NK-92 (cell line): ENCODE results near the gene ATF6.
"Not testable (repeated sequence)": the region's sequence is repeated elsewhere in the genome, so short reads cannot be mapped to it uniquely, and the experiment has no call there.

Source experiments
- DNase-seq: peaks from one replicate; lab custom pipeline; 2025; ENCODE audit not compliant: unreplicated experiment; lab: John Stamatoyannopoulos, UW

Gene ATF6, protein sequence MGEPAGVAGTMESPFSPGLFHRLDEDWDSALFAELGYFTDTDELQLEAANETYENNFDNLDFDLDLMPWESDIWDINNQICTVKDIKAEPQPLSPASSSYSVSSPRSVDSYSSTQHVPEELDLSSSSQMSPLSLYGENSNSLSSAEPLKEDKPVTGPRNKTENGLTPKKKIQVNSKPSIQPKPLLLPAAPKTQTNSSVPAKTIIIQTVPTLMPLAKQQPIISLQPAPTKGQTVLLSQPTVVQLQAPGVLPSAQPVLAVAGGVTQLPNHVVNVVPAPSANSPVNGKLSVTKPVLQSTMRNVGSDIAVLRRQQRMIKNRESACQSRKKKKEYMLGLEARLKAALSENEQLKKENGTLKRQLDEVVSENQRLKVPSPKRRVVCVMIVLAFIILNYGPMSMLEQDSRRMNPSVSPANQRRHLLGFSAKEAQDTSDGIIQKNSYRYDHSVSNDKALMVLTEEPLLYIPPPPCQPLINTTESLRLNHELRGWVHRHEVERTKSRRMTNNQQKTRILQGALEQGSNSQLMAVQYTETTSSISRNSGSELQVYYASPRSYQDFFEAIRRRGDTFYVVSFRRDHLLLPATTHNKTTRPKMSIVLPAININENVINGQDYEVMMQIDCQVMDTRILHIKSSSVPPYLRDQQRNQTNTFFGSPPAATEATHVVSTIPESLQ

DNA sequence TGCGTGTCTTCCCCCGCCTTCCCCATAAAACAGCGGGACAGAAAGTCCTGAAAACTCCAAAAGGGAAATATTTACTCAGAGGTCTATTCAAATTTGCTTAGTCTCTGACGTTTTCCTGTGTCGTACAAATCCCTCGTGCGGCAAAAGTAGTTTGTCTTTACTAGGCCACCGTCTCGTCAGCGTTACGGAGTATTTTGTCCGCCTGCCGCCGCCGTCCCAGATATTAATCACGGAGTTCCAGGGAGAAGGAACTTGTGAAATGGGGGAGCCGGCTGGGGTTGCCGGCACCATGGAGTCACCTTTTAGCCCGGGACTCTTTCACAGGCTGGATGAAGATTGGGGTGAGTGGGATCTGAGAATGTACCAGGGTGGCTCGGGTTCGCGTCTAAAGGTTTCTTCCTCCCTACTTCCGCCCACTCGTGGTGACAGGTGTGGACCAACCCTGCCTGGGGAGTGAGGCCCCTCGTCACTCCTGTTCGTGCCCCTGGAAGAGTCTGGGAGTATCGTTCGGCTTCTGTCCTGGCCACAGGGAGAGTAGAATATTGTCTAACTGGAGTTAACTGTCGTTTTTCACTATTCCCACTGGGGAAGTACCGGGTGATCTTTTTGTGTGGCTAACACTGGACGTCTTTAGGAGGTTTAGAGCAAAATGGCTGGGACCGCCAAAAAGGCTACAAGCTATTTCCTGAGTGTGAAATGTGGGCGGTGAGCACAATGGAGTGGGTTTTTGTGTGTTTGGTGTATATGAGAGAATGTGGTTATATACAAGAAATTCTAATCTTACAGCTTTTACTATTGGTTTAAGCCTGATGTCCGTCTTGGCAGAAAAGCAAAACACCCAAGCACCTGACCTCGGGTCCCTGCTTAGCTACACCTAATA is at the start of gene ATF6:
ATF6 (plus strand) TSS at position 219 of the 880 bp plus-strand sequence; CDS start at position 260, 41 bp downstream.
- DNase-seq, result no peak

DNA sequence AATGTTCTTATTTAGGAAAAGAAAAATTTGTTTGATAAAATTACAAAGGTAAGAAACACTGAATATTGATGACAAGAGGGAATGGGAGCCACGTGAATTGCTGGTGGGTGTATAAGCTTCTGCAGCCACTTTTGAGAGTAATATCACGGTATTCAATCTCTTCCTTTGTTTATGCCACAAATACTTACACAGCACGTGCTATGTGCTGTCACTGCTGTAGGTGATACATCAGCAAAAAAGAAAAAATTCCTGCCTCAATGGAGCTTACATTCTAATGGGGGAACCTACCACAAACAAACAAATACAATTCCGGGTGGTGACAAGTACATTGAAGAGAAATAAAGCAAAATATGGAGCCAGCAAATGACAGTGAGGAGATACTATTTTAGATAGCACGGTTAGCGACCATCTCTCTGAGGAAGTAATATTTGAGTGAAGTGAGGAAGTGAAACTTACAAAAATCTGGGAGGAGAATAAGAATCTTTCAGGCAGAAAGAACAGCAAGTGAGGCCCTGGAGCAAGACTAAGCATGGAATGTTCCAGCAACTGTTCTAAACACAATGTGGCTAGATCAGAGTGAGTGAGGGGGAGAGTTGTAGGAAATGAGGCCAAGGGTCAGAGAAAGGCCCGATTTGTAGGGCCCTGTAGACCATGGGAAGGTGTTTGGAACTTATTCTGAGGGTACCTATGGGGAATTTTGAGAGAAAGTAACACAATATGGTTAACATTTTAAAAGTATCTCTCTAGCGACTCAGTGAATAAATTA is 47.4 kb upstream of the ATF6 start:
- DNase-seq, result no peak

DNA sequence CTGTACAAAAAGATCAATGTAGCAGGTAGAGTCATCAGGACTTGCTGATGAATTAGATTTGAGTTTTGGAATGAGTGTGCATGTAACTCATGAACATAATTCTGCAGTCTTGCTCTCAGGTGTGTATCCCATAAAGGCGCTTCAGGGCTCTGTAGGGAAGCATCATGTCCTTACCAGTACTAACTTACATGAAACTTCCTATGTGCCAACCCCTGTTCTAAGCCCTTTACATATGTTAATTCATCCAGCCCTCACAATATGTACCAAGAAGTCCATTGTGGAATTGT is 46.9 kb upstream of the ATF6 start:
- DNase-seq, result no peak

DNA sequence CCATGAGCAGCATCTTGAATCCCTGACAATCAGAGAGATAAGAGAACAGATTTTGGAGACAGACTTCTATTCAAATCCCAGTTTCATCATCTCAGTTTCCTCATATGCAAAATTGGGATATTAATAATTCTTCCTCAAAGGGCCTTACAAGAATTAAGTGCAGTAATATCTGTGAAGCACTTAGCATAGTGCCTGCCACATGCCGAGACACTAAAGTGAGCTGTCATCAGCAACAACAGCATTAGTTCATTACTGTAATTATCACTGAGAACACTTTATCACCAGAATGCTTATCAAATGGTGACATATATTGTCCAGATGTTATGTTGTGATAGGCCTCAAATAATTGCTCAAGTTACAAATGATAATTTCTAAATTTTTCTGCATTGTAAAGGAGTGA is 45.7 kb upstream of the ATF6 start:
- DNase-seq, result no peak

DNA sequence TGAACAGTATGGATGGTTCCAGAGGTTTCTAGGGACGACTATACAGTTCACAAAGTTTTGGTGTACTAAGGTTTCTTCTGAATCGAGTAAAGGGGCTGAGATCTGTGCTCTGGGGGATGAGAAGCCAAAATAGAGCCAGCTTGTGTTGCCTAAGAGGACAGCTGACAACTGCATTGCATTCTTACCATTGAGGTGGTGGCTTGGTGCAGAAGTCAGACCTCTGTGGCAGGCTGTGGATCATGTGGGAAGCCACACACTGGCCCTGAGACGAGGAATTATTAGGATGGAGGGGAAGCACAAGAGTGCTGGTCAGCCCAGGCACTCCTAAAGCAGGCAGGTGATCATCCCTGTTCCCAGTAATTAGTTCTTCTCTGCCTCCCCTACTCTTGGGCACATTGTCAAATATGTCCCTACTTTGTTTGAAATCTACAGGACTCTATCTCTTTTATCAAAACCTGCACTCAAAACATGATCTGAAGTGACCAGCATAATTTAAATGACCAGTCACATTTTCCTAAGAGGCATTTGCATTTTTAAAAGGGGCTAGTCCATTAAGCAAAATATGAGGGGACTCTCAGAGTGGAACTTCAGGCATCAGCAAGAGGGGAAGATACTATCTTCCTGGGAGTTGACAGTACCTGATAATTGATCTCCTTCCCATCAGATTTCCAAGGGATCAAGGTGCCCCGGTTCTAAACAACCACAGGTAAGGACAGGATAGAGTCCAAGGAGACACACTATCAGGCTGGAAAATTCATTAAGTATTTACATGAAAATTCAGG is 45.0 kb upstream of the ATF6 start, which contains the start of gene FCRLB:
FCRLB (plus strand) TSS at position 589 of the 782 bp plus-strand sequence. CDS start 1,129 bp downstream, outside the sequence.
- no peak for DNase-seq

DNA sequence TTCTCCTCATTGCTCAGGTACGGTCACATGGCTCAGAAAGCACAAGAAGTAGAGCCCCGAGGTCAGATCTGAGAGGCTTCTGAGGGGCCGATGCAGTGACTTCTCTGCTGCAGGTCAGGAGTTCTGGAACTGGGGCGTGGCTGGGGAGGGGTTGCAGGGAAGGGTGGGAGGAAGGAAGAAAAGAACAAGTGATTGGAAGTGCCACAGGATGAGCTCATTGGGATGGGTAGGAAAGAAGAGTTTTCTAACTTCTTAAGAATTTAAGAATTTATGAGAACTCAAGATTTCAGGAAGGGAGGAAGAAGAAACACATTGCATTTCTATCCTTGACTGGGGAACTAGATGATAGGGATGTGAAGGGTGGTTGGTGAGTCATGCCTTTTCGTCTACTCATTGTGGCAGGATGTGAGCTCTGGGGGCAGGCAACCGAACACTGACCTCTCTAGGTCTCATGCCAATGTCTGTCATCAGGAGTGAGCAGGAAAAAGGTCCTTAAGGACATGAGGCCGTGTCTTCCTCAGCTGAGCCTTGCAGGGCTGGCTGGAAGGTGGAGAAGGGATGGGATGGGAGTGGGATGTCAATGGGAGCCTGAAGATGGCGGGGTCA is 44.3 kb upstream of the ATF6 start:
- no peak for DNase-seq

DNA sequence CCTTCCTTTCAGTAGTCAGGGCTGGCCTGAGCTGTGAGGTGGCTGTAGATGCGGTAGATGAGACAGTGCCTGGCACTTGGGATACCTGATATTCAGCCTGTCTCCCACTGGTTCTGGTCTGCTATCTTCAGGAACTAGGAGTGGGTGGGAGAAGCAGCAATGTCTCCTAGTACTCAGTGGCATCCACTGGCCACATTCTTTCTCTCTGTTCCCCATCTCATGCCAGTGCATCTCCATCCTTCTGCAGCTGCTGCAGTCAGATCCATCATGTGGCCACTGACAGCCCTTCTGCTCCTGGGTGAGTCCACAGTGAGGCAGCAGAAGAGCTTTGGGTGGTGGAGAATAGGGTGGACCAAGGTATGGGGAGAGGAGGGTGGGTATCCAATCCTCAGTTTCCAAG is 43.7 kb upstream of the ATF6 start:
- DNase-seq, result no peak

DNA sequence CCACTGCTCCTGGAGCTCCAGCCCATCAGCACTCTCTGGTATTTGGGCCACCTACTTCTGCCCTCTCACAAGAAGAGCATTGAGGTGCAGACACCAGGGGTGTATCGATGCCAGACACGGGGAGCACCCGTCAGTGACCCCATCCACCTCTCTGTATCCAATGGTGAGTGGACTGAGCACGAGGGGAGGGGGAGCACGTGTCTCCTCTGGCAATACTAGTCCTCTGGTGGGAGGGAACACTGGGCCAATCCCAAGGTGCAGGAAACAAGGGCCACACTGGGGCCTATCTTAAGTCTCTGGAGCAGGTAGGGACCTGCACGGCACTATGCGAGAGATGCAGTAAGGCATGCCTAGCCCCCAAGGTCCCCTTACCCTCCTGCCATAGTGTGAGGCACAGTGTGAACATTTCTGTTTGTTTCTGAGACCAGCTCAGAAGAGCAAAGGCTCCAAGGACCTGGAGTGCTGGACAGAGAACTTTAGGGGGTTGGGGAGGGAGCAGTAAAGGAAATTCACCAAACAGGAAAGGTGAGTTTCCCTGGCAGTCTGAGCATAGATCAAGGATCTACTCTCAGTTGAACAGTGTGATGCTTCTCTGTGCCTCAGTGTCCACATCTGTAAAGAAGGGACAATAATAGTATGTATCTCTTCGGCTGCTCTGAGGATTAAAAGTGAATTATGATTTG is 42.5 kb upstream of the ATF6 start:
- no peak for DNase-seq

DNA sequence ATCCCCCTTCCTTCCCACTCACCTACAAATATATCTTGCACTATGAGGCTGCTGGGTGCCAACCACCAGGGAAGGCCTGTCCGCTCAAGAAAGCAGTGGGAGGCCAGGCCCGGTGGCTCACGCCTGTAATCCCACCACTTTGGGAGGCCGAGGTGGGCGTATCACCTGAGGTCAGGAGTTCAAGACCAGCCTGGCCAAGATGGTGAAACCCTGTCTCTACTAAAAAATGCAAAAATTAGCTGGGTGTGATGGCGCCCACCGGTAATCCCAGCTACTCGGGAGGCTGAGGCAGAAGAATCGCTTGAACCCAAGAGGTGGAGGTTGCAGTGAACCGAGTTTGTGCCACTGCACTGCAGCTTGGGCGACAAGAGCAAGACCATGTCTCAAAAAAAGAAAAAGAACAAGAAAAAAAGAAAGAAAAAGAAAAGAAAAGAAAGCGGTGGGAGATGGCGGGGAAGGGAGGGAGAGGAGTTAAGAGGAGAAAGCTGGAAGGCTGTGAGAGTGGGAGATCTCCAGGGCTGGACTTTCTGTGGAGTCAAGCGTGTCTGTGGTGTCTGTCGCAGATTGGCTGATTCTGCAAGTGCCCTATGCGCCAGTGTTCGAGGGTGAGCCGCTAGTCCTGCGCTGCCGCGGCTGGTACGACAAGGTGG is 40.7 kb upstream of the ATF6 start:
- DNase-seq, result not testable (repeated sequence)

DNA sequence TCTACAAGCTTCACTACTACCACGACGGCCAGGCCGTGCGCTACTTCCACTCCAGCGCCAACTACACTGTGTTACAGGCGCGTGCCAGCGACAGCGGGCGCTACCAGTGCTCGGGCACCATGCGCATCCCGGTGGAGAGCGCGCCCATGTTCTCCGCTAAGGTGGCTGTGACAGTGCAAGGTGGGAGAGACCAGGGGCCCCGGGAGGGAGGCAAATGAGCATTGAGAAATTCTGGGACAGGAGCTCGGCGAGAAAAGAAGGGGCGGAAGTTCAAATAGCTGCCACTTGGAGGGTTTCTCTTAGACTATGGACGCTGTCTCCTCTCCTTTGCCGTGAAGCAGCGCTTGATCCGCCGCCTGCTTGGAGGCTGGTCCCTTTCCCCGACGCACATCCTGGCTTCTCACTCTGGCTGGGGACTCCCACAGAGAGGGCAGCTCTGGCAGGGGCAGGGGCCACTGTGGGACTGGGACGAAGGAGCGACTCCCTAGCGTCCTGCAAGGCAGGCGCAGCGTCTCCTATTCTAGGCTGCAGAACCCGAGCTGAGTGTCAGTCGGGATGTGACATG is 40.1 kb upstream of the ATF6 start:
- DNase-seq, result no peak

DNA sequence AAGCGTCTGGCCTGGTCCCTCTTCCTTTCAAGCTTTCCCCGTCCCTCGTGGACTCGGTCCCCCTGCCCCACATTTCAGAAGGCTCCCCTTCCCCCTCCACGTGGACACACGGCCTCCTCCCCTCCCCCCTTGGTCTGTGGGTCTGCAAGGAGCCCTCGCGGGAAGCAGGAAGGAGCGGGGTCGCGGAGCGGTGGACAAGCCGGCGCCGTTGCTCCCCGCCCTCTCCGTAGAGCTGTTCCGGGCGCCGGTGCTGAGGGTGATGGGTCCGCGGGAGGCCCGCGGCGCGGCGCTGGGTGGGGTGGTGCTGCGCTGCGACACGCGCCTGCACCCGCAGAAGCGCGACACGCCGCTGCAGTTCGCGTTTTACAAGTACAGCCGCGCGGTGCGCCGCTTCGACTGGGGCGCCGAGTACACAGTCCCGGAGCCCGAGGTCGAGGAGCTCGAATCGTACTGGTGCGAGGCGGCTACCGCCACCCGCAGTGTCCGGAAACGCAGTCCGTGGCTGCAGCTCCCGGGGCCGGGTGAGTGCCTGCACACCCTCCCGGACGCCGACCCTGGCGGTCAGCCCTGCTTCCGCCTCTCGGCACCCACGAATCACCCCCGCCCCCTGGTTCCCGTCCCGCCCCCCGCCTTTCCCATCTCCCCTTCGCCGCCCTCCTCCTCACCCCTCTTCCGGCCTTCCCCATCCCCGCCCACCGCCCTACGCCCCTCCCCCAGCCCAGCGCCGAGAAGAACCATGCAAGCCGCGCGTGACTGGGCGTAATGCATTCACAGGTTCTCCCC is 39.5 kb upstream of the ATF6 start:
- DNase-seq, result no peak

DNA sequence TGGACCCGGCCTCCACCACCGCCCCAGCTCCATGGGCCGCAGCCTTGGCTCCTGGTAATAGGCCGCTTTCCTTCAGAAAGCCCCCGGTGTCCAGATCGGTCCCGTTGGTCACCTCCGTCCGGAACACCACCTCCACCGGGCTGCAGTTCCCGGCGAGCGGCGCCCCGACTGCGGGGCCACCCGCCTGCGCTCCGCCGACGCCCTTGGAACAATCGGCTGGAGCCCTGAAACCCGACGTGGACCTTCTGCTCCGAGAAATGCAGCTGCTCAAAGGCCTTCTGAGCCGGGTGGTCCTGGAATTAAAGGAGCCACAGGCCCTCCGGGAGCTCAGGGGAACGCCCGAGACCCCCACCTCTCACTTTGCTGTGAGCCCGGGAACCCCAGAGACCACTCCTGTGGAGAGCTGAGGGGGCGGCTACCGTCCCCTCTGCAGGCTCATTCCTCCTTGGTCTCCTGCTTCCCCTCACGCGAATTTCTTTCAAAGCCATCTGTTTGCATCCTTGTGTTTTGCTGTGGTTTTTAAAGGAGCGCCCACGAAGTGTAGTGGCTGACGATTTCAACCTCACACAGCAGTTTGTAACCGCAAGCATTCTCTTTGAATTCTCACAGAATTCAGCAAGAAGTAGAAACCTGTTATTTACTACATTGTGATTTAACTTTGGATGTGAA is 38.7 kb upstream of the ATF6 start:
- no peak for DNase-seq

DNA sequence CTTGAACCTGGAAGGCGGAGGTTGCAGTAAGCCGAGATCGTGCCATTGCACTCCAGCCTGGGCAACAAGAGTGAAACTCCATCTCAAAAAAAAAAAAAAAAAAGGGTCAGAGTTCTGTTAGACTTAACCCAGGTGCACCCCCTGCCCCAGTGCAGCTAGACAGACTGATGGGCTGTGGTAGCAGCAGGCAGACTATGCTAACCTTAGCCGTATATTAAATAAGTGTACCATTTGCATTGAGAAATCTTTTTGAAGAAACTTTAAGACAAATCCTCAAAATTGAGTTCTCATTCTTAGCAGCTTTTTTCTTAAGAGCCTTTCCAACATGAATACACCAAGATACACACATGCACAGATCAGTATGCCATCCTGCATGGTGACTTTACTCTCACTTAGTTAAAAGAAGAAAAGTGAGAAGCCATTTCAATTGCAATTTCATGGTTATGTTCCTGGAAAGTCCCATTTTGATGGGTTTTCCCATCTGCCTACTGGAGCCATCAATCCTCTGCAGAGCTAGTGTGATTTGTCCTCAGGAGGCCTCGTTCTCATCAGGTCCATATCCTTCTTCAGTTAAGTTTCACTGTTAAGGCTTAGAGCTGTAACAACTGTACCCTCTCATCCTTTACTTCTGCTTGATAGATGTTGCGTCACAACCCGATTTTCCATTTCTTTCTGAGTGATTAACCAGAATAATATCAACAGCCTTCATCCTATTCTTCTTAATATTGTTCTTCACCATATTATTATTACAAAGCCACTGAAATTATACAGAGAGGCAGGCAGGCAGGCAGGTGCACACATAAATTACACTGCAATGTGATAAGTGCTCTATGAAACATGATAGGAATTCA is 37.5 kb upstream of the ATF6 start:
- no peak for DNase-seq

DNA sequence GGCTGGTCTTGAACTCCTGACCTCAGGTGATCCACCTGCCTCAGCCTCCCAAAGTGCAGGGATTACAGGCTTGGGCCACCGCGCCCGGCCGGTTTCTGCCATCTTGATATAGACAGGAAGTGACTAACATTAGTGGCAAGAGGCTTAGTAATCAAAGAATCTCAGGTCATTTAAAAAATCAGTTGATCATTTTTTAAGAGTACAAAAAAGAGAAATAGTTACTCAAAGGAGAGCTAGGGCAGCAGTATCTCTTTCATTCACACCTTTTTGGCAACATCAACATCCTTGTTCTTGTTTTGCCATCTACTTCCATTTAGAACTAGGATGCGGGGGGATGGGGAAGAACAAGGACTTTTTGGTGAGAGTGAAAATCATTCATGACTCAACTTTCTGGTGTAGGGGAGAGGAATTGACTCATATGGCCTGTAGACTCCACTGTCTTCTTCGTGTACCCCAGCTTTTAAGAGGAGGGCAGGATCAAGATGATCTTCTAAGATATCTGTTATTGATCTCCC is 36.0 kb upstream of the ATF6 start:
- DNase-seq, result no peak

DNA sequence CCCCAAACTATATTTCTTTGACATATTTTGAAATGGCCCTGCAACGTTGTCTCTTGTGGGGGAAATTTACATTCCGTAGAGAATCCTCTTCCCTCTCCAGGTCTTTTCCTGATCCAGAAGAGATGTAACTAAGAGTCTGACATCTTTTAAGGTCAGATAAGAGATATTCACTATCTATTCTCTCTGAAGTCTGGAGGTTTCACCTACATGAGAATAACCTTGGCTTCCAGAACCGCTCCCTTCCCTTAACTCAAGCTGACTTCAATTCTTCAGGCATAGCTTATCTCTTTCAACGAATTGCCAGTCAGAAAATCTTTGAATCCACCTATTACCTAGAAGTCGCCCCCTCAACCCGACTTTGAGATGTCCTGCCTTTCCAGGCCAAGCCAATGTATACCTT is 34.9 kb upstream of the ATF6 start:
- no peak for DNase-seq
